Umbilical cord (tissue), 2 donors: ENCODE results near the gene PPP4R3B. TPM values are rescaled to one million over a fixed set of nuclear protein-coding genes. Genes with fewer than 3 reads are reported as not detected.

Source experiments
- DNase-seq: peaks from one replicate; pipeline ENCODE4 v3.0.0-alpha.2; 2015; ENCODE audit warnings: low spot score
- total RNA-seq: library from RNA; depleted of rRNA; stranded (reverse); fragments of >200 nt; gene quantifications from one replicate; pipeline ENCODE4 v1.2.3, GENCODE V29; 2014; ENCODE audit warnings: low replicate concordance; ENCODE audit not compliant: insufficient read depth

PPP4R3B gene
- total RNA-seq, result 75.4 TPM

DNA sequence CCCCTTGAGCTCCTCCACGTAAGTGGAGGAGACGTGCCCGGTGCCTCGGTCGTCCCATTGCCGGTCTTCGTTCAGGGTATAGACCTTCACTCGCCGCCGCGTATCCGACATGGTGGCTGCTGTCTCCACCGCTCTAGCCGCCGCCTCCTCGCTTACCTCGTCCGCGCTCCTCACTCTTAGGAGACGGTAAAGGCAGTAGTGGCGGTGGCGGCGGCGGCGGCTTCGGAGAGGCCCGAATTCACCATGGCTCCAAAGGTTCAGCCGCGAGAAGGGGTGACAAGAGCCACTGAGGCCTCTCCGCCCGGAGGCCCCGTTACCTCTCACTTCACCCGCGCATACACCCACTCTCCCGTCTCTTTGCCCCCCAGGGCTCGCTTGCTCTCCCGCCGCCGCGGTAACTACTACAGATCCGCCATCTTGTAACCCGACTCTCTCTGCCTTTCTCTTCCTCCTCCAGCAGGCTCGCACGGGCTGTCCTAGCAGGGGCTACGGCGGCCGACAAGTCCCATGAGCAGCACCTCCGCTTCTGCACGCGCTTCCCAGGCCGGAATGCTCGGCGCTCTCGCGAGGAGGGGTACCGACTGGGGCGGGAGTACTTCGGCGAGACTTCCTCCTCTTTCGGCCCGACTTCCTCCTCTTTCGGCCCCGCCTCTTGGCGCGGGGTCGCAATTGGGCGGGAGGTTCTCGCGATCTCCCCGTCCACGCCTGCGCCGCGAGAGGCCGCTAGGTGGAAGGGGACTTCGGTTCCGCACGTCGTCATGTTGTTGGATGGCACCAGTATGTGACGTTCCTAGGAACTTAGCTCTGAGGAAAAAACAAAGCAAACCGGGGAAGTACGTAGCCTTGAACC is at the start of gene PPP4R3B:
Gene PPP4R3B (minus strand): TSS at position 448 of the 850 bp plus-strand sequence. CDS start 337 bp downstream, at position 111.
- DNase-seq, result peak; percentile 100

DNA sequence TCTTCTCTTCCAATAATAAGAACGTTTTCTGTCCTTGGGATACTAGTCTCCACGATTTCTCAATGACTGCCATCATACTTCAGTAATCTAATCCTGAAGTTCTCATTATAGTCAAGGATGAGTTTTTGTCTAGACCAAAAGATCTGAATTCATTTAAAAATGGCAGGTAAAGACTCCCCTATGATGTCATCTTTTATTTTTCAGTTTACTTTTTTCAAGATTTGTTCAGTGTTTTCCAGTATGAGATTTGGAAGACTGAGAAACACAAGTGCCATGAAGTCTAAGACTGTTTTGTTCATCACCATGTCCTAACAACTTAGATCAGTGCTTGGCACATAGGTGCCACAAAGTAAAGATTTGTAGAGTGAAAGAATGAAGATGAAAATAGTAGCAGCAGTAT is 35.8 kb upstream of the PPP4R3B start:
- DNase-seq, result no peak

DNA sequence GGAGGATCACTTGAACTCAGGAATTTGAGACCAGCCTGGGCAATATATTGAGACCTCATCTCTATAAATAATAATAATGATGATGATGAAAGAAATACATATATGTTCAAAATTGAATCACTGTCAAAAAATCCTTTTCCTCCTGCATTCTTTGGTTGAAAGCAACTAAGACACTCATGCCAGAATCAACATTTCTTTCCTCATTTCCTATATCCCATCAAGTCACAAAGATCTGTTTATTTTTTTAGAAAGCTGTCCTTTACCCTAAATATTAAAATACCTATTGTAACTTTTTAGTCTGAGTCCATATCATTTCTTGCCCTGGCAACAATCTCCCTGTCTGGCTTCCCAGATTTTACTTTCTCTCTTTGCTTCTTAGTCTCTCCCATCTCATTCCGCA is 31.8 kb upstream of the PPP4R3B start:
- no peak for DNase-seq

DNA sequence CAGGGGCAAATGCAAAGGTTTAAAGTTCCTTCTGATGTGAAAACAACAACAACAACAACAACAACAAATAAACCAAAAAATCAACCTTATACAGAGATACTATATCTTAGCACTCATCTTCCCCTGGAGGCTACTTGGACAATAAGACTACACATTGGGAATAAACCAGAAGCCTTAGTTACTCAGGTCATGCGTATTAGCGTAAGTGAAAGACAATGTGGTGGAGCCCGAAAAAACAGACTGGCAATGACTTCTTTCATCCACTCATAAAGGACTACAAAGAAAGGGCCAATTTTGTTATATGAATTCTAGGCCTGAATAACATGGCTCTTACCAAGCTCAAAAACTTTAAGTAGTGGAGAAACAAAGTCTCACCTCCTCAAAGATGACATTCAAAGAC is 19.4 kb upstream of the PPP4R3B start:
- no peak for DNase-seq

GRCh38 chr2:55628931-55629330 is 11.5 kb upstream of the PPP4R3B start:
- no peak for DNase-seq

GRCh38 chr2:55627915-55628314 is 10.5 kb upstream of the PPP4R3B start:
- DNase-seq, result no peak

DNA sequence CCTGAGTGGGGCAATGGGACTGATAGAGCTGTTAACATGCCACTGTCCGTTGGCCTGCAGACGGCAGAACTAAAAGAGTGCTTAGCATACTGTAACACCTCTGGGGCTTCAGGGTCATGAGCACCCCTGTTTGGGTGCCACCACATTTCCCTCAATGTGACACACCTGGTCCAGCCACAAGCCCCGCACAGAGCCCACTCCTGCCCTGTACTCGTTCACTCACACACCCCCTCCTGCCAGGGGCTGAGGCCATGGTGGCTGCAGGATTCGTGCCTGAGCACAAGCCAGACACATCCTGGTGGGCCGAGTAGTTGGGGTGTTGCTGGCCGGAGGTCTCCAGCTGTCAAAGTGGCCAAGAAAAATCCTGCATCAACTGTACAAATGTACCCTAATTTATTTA is 4.4 kb upstream of the PPP4R3B start:
- DNase-seq, result no peak

- no peak for DNase-seq
Observed at GRCh38 chr2:55620123-55620779, 2.8 kb upstream of the PPP4R3B start.

GRCh38 chr2:55618275-55619055 is 1.0 kb upstream of the PPP4R3B start:
- DNase-seq, result peak; percentile 67

DNA sequence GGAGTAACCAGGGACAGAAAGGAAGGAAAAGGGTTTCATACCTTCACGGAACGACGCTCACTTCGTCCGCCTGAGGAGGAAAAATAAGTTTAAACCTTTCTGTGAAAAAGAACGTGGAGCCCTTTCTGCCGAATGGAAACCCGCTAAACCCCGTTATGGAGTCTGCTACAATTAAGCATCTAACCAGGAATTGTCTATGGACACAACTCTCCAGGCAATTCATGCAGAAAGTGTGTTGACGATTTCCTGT is 528 bp upstream of the PPP4R3B start:
- no peak for DNase-seq

DNA sequence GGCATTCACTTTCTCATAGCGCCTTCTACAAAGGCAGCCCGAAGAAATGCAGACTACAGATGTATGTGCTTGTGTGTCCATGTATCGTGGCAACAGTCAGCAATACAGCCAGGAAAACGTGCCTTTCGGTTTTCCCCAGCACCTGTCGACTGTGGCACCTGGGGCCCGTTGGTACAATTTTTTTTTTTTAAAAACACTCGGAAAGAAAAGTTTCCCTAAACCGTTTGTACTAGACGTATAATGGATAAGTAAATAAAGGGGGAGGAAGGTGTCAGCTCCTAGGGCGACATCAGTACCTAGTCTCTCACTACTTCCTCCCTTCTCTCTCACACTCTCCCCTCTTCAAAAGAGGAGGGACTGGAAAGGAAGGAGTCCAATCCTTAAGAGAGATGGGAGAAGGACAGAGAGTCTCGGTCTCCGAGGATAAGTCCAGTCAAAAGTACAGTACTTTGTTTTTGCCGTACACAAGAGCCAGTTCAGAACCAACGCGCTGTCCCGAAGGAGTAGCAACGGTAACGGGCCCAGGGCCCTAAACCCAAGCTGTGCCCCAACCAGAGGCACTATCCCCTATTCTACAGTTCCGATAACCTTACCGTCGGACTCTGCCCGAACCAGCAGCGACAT is 759 bp downstream of the PPP4R3B start:
- peak; percentile 61 for DNase-seq

DNA sequence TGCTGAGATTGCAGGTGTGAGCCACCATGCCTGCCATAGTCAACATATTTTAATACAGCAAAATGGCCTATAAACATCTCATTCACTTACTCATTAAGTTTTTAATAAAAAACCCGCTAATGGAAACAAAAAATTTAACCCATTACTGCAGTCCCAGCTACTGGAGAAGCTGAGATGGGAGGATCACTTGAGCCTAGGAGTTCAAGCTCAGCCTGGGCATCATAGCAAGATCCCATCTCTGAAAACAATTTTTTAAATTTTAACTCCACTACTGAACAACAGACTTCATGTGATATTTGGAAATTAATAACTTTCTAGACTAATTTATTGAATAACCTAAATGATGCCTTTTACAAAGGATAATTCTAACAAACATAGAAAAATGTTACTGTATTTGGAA is 5.4 kb downstream of the PPP4R3B start:
- no peak for DNase-seq

DNA sequence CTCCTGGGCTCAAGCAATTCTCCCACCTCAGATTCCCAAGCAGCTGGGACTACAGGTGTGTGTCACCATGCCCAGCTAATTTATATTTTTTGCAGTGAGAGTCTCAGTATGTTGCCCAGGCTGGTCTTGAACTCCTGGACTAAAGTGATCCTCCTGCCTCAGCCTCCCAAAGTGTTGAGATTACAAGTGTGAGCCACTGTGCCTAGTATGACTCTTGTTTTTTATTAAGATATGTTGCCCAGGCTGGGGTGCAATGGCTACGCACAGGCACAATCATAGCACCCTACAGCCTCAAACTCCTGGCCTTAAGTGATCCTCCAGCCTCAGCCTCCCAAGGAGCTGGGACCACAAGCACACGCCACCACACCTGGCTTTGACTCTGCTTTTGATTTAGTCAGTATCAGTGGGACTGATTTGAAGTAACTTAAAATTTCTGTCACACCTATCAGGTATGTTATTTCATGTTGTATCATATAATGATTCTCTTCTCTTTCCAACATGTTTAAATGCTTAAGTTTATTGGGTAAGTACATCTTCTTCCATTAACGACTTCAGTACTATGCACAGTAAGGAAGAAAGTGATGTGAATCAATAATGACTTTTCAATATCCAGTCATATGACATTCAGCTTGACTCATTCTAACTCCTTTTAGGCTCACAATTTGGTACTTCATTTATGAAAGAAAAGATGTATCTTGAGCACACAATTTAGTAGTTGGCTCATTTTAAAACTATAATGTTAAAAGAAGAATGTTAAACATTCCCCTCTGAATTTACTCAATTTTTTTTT is 6.3 kb downstream of the PPP4R3B start:
- no peak for DNase-seq

GRCh38 chr2:55609938-55610578 is 7.4 kb downstream of the PPP4R3B start:
- no peak for DNase-seq

- DNase-seq, result no peak
Observed at GRCh38 chr2:55609193-55609794, 8.1 kb downstream of the PPP4R3B start.

- no peak for DNase-seq
Observed at GRCh38 chr2:55607717-55608116, 9.7 kb downstream of the PPP4R3B start.

- DNase-seq, result no peak
Observed at GRCh38 chr2:55604027-55604565, 13.3 kb downstream of the PPP4R3B start.

DNA sequence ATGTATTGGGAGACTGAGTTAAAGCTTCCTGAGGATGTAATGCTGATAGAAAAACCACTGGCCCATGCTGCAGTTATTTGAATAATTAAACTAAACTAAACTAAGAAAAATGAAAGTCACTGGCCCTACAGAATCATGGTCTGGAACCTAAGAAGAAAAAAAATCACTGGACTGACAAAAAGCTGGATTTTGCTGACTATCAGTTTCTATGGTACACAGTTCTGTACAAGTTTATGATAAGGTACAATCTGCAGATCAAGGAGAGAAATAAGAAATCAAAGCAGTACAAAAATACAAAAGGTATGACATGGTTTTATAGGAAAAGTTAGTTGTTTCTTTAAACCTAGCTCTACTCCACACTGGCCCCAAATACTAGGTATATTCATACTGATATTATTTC is 15.6 kb downstream of the PPP4R3B start:
- DNase-seq, result no peak

DNA sequence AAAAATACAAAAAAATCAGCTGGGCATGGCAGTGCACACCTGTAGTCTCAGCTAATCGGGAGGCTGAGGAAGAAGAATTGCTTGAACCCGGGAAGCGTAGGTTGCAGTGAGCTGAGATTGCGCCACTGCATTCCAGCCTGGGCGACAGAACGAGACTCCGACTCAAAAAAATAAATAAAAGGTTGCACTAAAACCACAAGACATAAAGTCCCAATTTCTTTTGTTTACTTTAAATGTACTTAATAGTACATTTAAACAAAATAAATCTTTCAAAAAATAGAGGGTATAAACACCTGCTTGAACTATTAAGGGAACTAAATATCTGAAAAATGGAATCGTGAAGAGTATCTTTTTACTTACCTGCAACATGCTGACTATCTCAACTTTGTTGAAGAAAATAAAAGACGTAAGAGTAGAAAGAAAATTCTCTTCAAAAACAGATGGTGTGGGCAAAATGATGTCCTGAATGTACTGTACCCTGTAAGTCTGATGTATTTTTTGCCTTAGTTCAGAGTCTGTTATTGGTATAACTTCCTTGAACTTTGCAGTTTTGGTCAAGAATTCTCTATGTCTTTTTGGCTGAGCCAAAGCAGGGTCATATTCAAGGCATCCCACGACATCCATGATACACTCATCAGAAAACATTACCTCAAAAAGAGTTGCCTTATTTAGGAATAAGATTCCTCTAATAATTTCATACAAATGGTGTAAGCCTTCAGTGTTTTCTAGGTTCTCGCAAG is 19.2 kb downstream of the PPP4R3B start:
- DNase-seq, result no peak
